GM23338 (cell line): ENCODE results near the gene CAMSAP1.

ENCODE experiments used
- CREB1 ChIP-seq: fragments of 250-450 bp; sonication (Bioruptor Pico); IDR thresholded peaks from 2 replicates; pipeline ENCODE4 v1.5.0; 2020; ENCODE audit warnings: low read depth, mild to moderate bottlenecking, moderate library complexity
- CTCF ChIP-seq, 2 experiments: fragments of 200-600 bp in 1 of 2; sonication (generic) in 1 of 2; conservative IDR thresholded peaks; 2 replicates each; pipeline versions ENCODE4 v1.5.1 to v1.6.1; 2016 to 2017; ENCODE audit warnings: antibody characterized with exemption in 2 of 2, low read depth in 2 of 2, mild to moderate bottlenecking in 2 of 2, moderate library complexity in 1 of 2
- ETS1 ChIP-seq: IDR thresholded peaks from 2 replicates; pipeline ENCODE4 v1.6.1; 2016; ENCODE audit warnings: antibody characterized with exemption
- EZH2 ChIP-seq: fragments of 200-600 bp; sonication (generic); IDR thresholded peaks from one replicate; pipeline ENCODE4 v1.8.0; 2017; ENCODE audit warnings: antibody characterized with exemption, mild to moderate bottlenecking, low read depth; ENCODE audit not compliant: unreplicated experiment
- EZH2phosphoT487 ChIP-seq: fragments of 200-600 bp; sonication (generic); IDR thresholded peaks from one replicate; pipeline ENCODE4 v1.8.1; 2018; ENCODE audit warnings: antibody characterized with exemption; ENCODE audit not compliant: unreplicated experiment
- JUNB ChIP-seq: IDR thresholded peaks from one replicate; pipeline ENCODE4 v1.6.1; 2016; ENCODE audit warnings: antibody characterized with exemption; ENCODE audit not compliant: unreplicated experiment
- POLR2AphosphoS5 ChIP-seq: IDR thresholded peaks from 2 replicates; pipeline ENCODE4 v1.6.1; 2016; ENCODE audit warnings: antibody characterized with exemption, low read depth
- REST ChIP-seq: IDR thresholded peaks from one replicate; pipeline ENCODE4 v1.6.1; 2018; ENCODE audit warnings: antibody characterized with exemption; ENCODE audit not compliant: unreplicated experiment

- TF ChIP-seq POLR2AphosphoS5 (no peak), EZH2 (no peak), CTCF (conservative IDR thresholded peaks at IDR 0.05; ENCODE audit: low read depth in 2 of 2) (no peak), EZH2phosphoT487 (no peak), CREB1 (no peak), REST (no peak), ETS1 (no peak), JUNB (no peak)
Measured at GRCh38 chr9:135803441-135803840, 103.9 kb downstream of the CAMSAP1 start.
